DOHH2 (cell line): ENCODE data around the gene GLRA1.

Experiments
- CTCF ChIP-seq: fragments of 200-600 bp; sonication (generic); IDR thresholded peaks from one replicate; pipeline ENCODE4 v1.5.1; 2014; ENCODE audit warnings: antibody characterized with exemption, mild to moderate bottlenecking, low read depth, low read length; ENCODE audit not compliant: poor library complexity, severe bottlenecking
- EZH2phosphoT487 ChIP-seq: fragments of 200-600 bp; sonication (generic); IDR thresholded peaks from 2 replicates; pipeline ENCODE4 v1.6.1; 2017; ENCODE audit warnings: borderline replicate concordance, mild to moderate bottlenecking, antibody characterized with exemption, low read length, moderate library complexity, mixed read lengths

- TF ChIP-seq CTCF = no peak
- no peak for TF ChIP-seq EZH2phosphoT487
Measured at GRCh38 chr5:151886546-151887275, 37.9 kb downstream of the GLRA1 start.
